Right forelimb (tissue), 1 donor: Measurements from ENCODE around the gene DDAH1.
"Not testable (repeated sequence)": the region's sequence is repeated elsewhere in the genome, so short reads cannot be mapped to it uniquely, and the experiment has no call there.

Experiments used
- DNase-seq: peaks from one replicate; pipeline ENCODE4 v3.0.0-alpha.2; 2018

DDAH1 gene

DNA sequence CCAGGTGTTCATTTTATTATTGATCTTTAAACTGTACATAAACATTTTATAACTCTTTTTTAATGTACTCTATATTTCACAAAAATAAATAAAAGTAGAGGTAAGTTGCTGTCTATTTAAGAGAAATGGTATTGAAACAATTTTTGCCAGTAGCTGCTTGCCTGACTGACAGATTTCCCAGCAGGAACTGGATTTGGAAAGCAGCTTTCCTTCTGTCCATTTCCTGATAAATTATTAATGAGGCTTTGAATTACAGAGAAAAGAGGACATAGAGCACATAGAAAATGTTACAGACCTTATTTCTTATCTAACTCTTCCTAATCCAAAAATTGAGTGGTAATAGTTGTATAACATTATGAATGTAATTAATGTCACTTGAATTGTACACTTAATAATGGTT lies 108.8 kb downstream of the DDAH1 start:
- DNase-seq: no peak

DNA sequence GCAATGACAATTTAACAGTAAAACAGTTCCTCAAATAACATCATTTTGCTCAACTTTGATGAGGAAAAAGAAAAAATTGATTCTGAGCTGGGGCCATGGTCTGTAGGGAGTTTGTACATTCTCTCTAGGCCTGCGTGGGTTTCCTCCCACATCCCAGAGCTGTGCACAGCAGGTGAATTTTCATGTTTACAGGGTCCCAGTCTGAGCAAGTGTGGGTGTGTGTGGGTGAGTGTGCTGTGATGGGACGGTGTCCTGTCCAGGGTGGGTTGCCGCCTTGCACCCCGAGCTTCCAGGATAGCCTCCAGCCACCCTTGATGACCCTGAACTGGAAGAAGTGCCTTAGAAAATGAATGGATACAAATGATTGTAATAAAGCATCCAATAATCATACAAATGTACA lies 112.9 kb downstream of the DDAH1 start:
- DNase-seq: no peak

- no peak for DNase-seq
Measured at GRCh38 chr1:85351202-85351828, 113.6 kb downstream of the DDAH1 start.

DNA sequence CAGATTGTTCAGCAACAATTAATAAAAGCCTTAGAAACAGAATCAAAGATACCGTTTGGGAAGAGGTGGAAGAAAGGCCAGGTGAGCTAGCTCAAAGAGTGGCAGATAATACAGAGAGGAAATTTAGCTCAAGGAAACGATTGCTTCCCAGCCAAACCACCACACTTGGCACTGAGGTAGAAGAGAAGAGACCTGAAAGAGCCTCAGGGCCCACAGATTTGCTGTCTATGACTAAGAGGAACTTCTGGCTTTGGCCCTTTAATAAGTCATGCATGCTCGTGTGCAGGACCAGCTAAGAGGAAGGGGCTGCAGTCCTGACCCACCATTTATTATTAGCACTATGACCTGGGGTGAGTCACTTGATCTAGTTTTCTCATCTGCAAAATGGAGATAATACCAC lies 115.7 kb downstream of the DDAH1 start:
- DNase-seq: no peak

- DNase-seq: no peak
Measured at GRCh38 chr1:85347908-85348307, 117.1 kb downstream of the DDAH1 start.

GRCh38 chr1:85347275-85347674 lies 117.7 kb downstream of the DDAH1 start:
- not testable (repeated sequence) for DNase-seq

DNA sequence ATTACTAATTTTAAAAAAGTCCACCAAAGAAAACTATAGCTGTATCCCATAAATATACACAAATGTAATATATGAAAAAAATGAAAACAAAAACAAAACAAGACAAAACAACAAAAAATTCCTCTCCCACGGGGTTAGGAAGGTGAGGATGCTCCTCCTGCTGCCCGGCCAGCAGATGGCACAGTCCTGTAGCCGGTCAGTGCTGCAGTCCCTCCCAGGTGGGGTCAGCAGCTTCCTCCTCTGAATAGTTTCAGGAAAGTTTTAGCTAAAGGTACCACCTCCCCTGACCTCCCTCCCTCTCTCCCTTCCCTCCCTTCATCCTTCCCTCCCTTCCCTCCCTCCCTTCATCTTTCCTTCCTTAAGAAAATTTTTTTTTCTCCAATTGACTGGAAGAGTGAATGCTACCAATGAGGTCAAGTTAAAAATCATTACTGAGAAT lies 120.7 kb downstream of the DDAH1 start:
- no peak for DNase-seq

DNA sequence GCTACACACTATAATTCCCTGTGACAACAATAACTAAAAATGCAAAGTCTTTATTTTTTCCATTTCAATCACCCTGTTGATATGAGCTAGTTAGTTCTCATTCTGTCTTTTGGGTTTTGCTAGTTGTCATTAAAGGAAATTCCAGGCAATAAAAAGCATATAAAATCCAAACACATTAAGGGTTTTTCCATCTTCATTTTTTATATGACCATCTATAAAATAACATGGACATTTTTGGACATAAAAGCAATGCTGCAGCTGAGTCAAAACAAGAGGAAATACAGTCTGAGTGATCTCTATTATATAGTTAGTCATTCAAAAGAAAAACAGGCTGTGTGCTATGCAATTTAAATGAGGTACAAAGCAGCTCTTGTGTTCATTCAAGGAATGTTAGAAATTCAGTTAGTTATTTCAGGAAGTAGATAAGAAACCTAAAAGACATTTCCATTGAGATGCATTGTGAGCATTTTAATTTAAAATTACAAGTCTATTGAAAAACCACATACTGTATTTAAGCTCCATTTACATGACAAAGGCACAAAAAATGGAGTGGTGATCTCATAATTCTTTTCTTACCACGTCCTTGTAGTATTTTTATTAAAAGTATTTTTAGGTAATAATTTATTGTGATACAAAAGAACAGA lies 121.2 kb downstream of the DDAH1 start:
- DNase-seq: no peak

- no peak for DNase-seq
Measured at GRCh38 chr1:85343213-85343611, 121.7 kb downstream of the DDAH1 start.

DNA sequence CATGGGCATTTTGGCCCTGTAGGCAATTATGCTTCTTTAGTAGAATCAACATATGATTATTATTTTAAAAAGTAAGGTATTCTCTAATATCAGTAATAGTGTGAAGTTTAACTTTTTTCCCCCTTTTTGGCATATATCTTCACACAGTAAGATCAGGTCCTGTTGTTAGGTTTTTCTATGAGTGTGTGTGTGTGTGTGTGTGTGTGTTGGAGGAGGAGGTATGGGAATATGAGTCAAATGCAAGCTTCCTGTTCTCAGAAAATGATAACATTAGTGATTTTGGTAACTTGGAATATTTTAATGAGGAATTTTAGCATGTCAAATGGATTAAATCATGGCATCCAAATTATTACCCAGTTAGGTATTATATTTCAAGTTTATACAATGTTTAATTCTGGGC lies 122.8 kb downstream of the DDAH1 start:
- DNase-seq: no peak

GRCh38 chr1:85340427-85340826 lies 124.5 kb downstream of the DDAH1 start:
- DNase-seq: no peak

DNA sequence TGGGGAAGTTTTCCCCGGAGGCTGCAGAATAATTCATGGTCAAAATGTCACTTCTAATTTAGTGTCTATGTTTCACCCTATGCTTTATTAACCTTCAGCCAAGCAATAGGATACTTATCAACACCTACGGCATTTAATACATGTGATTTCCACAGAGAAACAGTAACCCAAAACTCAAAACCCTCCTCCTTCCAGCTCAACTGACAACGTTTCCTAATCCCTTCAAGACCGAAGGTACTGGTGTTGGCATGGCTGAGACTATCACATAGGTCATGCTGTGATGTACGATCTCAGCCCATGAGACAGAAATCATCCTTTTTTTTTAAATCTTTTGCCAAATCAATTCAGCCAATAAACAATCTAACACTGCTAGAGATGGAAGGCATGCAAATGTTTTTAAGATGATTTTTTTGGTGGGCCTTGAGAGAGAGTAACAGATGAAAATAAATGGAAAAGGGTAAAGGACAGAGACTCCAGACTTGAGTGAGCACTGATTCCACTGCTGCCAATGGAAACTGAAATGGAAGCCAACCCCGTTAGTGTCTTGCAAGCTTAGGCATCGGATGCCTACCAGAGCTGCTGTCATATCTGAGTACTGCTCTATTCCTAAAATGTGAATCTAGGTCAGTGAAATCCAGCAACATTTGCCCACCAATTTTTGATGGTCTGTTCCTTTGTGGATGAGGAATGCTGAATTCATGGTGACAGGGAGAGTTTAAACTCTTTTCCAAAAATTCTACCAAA lies 125.1 kb downstream of the DDAH1 start:
- no peak for DNase-seq

DNA sequence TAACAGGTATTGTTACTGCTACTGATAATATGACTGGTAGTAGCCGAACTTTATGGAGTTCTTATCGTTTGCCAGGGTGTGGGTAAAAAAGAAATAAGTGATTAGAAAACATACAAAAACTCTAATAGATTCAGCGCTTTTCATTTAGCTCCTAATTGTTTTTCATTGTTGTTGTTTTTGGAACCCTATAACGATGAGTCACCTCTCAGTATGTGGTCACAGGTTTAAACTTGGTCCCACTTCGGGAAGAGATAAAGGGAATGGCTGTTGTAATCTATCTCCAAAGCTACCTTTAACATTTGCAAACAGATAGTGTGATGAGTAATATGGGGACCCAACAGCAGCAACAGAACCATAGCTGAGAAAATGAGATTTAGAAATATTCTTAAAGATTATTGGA lies 125.9 kb downstream of the DDAH1 start:
- DNase-seq: no peak

DNA sequence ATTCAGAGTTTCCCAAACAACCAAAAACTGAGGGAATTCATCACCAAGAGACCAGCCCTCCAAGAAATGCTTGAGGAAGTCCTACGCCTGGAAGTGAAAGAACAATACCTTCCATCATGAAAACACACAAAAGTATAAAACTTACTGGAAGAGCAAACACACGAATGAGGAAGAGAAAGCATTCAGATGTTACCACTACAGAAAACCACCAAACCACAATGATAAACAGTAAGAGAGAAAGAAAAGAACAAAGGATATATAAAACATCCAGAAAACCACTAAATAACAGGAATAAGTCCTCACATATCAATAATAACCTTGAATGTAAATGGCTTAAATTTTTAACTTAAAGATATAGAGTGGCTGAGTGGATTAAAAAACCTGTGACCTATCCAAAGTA lies 130.0 kb downstream of the DDAH1 start:
- DNase-seq: no peak

- DNase-seq: no peak
Measured at GRCh38 chr1:85333186-85333585, 131.8 kb downstream of the DDAH1 start.

DNA sequence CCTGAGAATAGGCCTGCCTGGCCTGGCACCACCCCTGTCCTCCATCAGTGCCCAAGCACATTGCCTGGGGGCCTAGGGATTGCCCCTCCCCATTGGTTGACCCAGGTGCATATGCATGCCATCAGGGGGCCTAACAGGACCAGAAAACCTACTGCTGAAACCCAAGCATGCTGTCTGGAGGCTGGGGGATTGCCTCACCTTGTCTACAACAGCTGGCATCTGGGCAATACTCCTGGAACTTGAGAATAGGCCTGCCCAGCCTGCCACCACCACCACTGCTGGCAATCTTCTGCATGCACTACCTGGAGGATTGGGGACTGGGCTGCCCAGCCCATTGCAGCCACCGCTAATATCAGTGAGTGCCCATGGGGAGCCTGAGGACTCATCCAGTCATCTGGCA lies 132.4 kb downstream of the DDAH1 start:
- DNase-seq: no peak

DNA sequence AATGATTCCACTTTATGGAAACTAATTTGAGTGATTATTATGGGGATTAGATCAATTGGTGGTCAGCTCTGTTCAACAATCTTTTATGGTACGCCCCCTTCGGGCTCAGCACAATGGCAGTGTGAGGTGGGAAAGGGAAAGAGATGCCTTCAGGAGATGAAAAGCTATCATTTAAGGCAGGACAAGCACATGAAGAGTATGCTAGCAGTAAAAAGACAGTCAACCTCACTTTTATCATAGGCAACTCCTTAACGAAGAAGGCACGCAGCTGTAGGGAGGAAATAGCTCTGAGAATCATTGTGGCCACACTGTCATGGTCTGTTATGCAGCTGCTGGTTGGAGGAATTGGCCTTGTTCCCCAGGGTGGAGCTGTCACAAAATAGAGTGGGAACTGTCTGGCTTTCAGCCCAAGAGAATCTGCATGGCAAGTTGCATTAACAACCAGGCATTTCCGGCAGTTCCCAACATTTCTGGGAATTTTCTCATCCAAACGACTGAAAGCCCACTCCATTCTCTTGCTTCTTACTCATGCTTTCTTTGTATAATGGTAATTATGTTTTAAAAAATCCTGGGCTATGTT lies 134.2 kb downstream of the DDAH1 start:
- DNase-seq: peak; percentile 79

- DNase-seq: peak; percentile 51
Measured at GRCh38 chr1:85330214-85330631, 134.7 kb downstream of the DDAH1 start.

- no peak for DNase-seq
Measured at GRCh38 chr1:85328713-85329397, 136.1 kb downstream of the DDAH1 start.

DNA sequence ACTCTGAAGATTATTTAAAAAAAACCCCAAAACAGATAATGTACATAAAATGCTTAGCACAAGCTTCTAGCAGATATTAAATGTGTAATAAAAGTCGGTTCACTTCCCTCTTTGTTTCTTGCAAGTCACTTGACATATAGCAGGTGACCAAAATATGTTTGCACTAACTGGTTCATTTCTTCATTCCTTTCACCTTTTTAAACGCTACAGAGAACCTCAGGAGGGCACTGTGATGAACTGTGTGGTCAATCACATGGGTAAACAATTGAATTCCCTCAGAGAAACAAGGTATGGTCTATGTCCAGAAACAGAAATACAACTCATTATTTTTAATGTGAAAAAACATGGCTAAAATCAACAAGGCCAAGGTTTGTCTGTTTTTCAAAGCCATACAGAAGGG lies 137.2 kb downstream of the DDAH1 start:
- DNase-seq: no peak

- no peak for DNase-seq
Measured at GRCh38 chr1:85326851-85327250, 138.1 kb downstream of the DDAH1 start.

DNA sequence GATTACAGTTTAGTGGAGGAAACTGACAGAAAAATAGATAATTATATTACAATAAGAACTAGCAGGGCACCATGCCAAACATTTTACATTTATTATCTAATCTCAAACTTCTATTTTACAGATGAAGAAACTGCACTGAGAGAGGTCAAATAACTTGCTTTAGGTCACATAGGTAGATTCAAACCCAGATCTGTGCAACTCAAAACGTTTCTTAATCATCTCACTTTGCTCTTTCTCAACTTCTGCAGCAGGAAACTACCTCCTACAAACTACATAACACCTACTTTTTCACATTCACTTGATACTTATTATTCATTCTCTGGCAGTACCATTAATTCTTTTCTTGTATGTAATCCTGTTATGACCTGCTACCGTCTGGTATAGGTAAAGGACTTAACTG lies 138.6 kb downstream of the DDAH1 start:
- DNase-seq: no peak

DNA sequence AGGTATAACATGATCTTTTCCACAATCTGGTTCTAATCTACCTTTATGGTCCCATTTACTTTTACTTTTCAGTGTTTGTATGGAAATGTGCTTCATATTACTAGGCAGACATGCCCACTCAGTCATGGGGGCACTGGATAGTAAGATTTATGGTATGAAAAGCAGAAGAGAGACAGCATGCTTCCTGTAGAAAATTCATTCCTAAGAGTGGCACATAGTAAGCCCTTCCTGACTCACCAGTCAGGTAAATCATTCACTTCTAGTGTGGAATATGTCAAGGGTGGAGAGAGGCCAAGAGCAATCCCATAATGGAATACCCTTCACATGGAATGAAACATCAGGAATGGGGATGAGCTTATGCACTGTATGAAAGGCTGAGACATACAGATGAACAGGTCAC lies 139.0 kb downstream of the DDAH1 start:
- no peak for DNase-seq
